Choroid plexus epithelial cell (primary cell): ENCODE results near the gene SDR39U1.

Experiments
- DNase-seq: peaks from one replicate; pipeline ENCODE4 v3.0.0-alpha.2; 2010; ENCODE audit warnings: low read depth
- H3K4me3 ChIP-seq: 2 replicates; pipeline ENCODE4 v1.5.1; 2011; ENCODE audit warnings: low read depth, mild to moderate bottlenecking, control low read depth, low read length, moderate library complexity
- TF ChIP-seq, protein P1 (sequence below): conservative IDR thresholded peaks from 2 replicates; pipeline ENCODE4 v1.5.1; 2011; ENCODE audit warnings: low read depth, mild to moderate bottlenecking, control low read depth, inconsistent platforms, low read length, moderate library complexity

Gene SDR39U1

DNA sequence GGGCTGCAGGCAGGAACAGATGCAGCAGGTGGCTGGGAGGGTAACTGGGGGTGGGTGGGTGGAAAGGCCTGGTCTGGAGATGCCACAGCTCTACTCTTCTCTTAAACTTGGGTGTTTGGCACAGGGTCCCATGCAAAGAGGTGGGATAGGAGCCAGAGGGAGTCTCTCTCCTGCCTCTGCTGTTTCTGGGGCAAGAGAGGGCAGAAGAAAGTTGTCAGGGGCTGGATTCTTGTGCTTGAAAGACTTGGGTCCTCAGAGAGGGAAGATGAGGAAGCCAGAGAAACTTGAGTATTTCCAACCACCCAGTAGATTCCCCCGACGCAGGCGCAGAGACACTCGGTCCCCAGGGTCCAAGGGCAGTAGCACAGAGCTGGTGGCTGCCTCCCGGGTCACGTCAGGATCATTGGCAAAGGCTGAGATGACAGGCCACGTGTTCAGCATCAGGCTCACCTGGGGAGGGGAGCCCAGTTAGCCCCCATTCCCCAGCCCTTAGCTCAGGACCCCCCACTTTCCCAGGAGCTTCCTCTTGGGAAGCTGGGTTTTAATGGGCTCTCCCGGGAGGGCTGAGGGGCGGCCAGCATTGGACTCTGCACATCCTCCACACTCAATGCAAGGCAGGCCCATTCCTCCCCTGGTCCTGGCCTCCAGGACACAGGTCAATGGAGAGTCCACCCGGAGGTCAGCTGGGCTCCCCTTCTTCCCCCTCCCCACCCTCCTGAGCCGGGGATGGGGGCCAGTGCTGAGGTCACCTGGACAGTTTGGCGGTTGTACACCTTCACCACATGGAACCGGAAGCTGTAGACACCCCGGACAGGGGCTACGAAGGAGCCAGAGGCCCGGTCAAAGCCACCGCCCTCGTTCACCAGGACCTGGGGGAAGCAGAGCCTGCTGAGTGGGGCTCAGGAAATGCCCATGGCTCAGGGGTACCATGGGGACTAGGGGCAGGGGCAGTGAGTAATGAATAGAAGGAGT, 14.8 kb downstream of the SDR39U1 start:
- no peak for DNase-seq
- no peak overlapping the region for H3K4me3 ChIP-seq
- TF ChIP-seq, protein P1, sequence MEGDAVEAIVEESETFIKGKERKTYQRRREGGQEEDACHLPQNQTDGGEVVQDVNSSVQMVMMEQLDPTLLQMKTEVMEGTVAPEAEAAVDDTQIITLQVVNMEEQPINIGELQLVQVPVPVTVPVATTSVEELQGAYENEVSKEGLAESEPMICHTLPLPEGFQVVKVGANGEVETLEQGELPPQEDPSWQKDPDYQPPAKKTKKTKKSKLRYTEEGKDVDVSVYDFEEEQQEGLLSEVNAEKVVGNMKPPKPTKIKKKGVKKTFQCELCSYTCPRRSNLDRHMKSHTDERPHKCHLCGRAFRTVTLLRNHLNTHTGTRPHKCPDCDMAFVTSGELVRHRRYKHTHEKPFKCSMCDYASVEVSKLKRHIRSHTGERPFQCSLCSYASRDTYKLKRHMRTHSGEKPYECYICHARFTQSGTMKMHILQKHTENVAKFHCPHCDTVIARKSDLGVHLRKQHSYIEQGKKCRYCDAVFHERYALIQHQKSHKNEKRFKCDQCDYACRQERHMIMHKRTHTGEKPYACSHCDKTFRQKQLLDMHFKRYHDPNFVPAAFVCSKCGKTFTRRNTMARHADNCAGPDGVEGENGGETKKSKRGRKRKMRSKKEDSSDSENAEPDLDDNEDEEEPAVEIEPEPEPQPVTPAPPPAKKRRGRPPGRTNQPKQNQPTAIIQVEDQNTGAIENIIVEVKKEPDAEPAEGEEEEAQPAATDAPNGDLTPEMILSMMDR = no peak

DNA sequence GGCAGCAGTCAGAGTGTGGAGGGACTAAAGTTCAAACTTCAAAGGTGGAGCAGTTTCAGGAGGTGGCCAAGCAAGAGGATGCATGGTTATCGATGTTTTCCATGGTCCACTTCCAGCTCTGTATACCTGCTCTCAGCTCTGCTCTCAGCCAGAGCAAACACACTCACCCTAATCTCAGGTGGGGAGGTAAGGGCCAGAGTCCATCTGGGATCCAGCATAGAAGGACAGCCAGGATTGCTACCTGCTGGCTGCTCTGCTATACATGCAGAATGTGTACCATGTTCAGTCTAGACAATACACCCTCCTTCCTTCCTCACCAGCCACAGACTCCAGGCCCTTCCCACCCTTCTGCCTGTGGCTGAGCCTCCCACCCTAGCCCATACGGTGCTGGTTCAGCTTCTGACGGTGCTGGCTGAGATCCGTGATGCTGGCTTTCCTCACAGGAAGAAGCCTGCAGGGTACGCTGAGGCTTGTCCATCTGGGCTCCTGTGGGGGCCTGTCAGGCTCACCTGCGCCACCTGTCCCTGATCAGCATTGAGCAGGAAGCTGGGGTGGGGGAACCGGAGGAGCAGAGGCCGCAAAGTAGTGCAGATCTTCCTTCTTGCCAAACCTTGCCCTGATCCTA, 15.6 kb downstream of the SDR39U1 start:
- DNase-seq = no peak
- H3K4me3 ChIP-seq = no peak overlapping the region
- TF ChIP-seq, protein P1 = no peak

DNA sequence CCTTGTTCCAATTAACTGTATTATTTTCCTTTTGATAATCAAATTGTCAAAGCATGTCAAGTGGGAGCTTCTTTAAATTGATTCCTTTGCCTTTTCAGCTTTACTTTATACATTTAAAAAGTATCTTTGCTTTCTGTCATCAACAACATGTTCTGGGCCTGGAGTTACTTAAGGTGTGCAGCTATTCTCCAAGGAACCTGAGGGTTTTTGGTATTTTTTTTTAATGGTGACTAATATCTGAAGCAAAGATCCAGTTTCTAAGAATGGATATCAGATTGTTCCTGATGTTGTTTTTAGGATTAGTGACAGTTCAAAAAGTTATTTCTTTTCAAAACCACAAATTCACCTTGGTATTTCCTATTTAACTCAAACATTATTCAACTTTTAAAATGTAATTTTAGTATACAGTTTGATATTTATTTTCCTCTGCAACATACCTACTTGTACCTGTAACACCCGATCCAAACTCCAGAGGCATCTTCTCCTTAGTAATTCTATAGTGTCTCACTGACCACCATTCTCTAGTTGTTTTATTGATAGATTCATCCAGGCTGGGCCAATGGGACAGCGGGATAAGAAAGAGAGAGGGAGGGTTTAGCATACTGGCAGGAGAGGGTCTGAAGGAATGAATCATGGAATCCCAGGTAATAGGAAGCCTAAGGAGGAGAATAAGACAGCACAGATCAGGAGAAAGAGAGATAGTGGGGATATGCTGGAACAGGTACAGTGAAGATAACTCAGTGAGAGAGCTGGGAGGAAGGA, 16.2 kb downstream of the SDR39U1 start:
- DNase-seq = no peak
- no peak overlapping the region for H3K4me3 ChIP-seq
- TF ChIP-seq, protein P1 = no peak

DNA sequence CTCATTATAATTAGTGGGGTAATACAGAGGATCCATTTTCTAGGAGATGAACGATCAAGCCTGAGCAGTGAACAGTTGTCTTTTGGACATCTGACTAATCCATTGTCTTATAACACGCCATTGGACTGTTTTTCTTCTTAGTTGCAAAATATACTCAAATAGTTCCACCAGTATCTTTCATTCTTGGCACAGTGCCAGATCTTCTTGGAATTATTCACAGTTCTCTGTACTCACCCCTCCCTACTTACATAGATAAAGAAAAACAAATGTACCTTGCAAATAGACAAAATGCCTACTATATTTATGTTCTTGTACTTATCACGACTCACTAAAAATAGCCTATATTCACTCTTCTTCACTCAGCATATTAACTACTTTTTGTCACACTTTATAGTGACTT, 16.9 kb downstream of the SDR39U1 start:
- no peak overlapping the region for H3K4me3 ChIP-seq
- TF ChIP-seq, protein P1 = no peak
- DNase-seq = peak; percentile 93

DNA sequence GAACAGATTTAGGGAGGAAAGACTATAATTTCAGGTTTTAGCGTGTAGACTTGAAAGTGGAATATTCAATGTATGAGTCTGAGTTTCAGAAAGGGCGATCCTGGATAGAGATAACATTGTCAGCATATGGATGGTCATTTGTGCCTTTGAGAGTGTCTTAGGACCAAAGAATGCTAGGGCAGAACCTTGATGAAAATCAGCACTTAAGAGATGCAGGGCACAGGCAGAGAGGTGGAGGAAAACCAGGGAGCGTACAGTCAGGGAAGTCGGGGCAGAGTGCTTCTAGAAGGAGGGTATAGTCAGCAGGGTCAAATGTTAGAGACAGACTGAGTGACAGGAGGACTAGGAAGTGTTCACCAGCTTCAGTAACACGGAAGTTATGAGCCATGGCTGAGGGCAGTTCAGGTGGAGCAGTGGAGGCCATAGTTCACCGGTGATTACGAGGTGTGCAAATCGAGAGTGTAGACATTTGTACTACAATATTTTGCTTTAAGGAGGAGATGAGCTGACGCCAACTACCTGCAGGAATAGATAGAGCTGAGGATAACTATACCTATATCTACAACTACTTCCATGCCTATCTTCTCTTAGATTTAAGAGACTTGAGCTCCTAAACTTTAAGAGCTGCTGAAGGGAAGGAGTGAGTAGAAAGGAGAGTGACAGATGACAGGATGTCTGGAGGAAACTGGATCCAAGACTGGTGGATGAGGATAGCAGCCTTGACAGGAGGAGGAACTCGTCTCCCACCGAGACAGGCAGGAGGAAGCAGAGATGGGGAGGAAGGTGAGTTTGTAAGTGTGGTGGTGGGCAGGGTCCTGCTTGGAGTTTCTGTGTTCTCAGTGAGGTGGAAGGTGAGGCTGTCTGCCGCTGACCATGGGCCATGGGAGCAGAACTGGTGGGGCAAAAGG, 19.6 kb downstream of the SDR39U1 start:
- no peak overlapping the region for H3K4me3 ChIP-seq
- TF ChIP-seq, protein P1 = no peak
- no peak for DNase-seq

DNA sequence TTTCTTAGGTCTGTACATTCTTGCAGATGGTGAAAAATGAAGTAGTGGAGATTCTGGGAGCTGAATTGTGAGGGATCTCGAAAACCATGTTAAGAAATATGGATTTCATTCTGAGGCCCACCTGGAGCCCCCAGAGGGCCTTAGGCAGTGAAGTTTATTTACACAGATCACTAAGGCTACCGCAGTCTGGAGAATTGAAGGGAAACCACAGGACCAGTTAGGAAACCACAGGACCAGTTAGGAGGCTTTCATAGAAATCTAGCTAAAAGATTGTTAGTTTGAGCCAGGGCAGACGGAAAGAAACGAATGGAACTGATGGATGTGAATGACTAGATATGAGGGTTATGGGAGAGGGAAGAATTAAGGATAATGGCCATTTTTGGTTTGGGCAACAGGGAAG, 20.3 kb downstream of the SDR39U1 start:
- no peak for DNase-seq
- H3K4me3 ChIP-seq = no peak overlapping the region
- TF ChIP-seq, protein P1 = no peak
